B cell (primary cell): Measurements from ENCODE around the gene LAMC2. TPM values are rescaled to one million over a fixed set of nuclear protein-coding genes. Genes with fewer than 3 reads are reported as not detected.

Experiments
- ATAC-seq: fragments of 200-7000 bp; cut with Tn5 transposase; one replicate; pipeline ENCODE4 v1.10.0; 2021; ENCODE audit warnings: low read depth, mild to moderate bottlenecking, moderate number of reproducible peaks, moderate library complexity
- CTCF ChIA-PET: fragments of 350-600 bp; sonication (Branson Sonifier 250); formaldehyde crosslinking; loops from one replicate; lab custom pipeline; 2021; ENCODE audit warnings: antibody characterized with exemption, inconsistent platforms; lab: Charles Lee
- POLR2A ChIA-PET: fragments of 350-600 bp; sonication (Branson Sonifier 250); formaldehyde crosslinking; loops from one replicate; lab custom pipeline; 2021; ENCODE audit warnings: antibody characterized with exemption; lab: Charles Lee
- DNase-seq: peaks from one replicate; pipeline ENCODE4 v3.0.0; 2013
- H2AFZ ChIP-seq: 2 replicates; pipeline ENCODE4 v1.6.1; 2012; ENCODE audit warnings: mild to moderate bottlenecking, low read depth, low read length; ENCODE audit not compliant: insufficient read depth, poor library complexity, severe bottlenecking
- H3K27ac ChIP-seq, 2 donors: 1 replicate in 1 of 2; 2 replicates in 1 of 2; pipeline ENCODE4 v1.5.1; 2012 to 2013; ENCODE audit warnings: low read length in 2 of 2, mild to moderate bottlenecking in 2 of 2, moderate library complexity in 1 of 2
- H3K27me3 ChIP-seq, 4 experiments: fragments of 200-600 bp in 1 of 4; sonication (generic) in 1 of 4; replicated peaks in 1 of 4; 1 replicate in 2 of 4; 2 replicates in 2 of 4; pipeline versions ENCODE4 v1.6.1 to v1.7.0; 2013 to 2016; ENCODE audit warnings: low read length in 3 of 4, mild to moderate bottlenecking in 2 of 4, mixed read lengths in 1 of 4, moderate library complexity in 1 of 4; ENCODE audit not compliant: insufficient read depth in 4 of 4, control insufficient read depth in 3 of 4; ENCODE audit errors: control extremely low read depth in 1 of 4
- H3K36me3 ChIP-seq, 2 experiments: replicated peaks in 1 of 2; 1 replicate in 1 of 2; 2 replicates in 1 of 2; pipeline versions ENCODE4 v1.6.1 to v1.7.1; 2013; ENCODE audit warnings: low read length in 1 of 2; ENCODE audit not compliant: insufficient read depth in 2 of 2, control insufficient read depth in 1 of 2; ENCODE audit errors: control extremely low read depth in 1 of 2, extremely low read depth in 1 of 2
- H3K4me1 ChIP-seq, 2 donors: fragments of 200-600 bp in 1 of 2; sonication (generic) in 1 of 2; 1 replicate in 1 of 2; 2 replicates in 1 of 2; pipeline versions ENCODE4 v1.5.1 to v1.6.1; 2013 to 2017; ENCODE audit warnings: low read length in 2 of 2; ENCODE audit not compliant: control insufficient read depth in 2 of 2, insufficient read depth in 2 of 2
- H3K4me2 ChIP-seq: replicated peaks from 2 replicates; pipeline ENCODE3; 2012; ENCODE audit warnings: mild to moderate bottlenecking, low read depth, low read length; ENCODE audit not compliant: poor library complexity, severe bottlenecking
- H3K4me3 ChIP-seq, 5 experiments: fragments of 200-600 bp in 1 of 5; sonication (generic) in 1 of 5; 1 replicate in 3 of 5; 2 replicates in 2 of 5; pipeline versions ENCODE4 v1.5.1 to v1.7.0; 2011 to 2016; ENCODE audit warnings: low read length in 4 of 5, mild to moderate bottlenecking in 4 of 5, low read depth in 2 of 5, control low read depth in 1 of 5, moderate library complexity in 1 of 5; ENCODE audit not compliant: insufficient read depth in 1 of 5; ENCODE audit errors: control extremely low read depth in 1 of 5, extremely low read depth in 1 of 5
- H3K79me2 ChIP-seq: fragments of 200-600 bp; sonication (generic); one replicate; pipeline ENCODE4 v1.6.0; 2016; ENCODE audit warnings: low read length; ENCODE audit not compliant: control insufficient read depth, insufficient read depth
- H3K9ac ChIP-seq: fragments of 200-600 bp; sonication (generic); 2 replicates; pipeline ENCODE4 v1.6.1; 2017; ENCODE audit warnings: mild to moderate bottlenecking, low read length, moderate library complexity
- H3K9me3 ChIP-seq, 3 donors: one replicate each; pipeline versions ENCODE4 v1.6.1 to v1.7.1; 2013; ENCODE audit warnings: low read length in 2 of 3; ENCODE audit not compliant: control insufficient read depth in 2 of 3, insufficient read depth in 1 of 3; ENCODE audit errors: control extremely low read depth in 1 of 3
- H4K20me1 ChIP-seq: 2 replicates; pipeline ENCODE4 v1.6.0; 2012; ENCODE audit warnings: mild to moderate bottlenecking, low read length; ENCODE audit not compliant: insufficient read depth, control insufficient read depth, poor library complexity, severe bottlenecking
- H3K27ac Mint-ChIP-seq: one replicate; pipeline ENCODE4 v1.8.0; 2021; ENCODE audit warnings: mixed read lengths
- H3K27me3 Mint-ChIP-seq: one replicate; pipeline ENCODE4 v1.8.0; 2021; ENCODE audit warnings: mixed read lengths
- H3K4me1 Mint-ChIP-seq: one replicate; pipeline ENCODE4 v1.8.0; 2021; ENCODE audit warnings: mixed read lengths
- H3K4me3 Mint-ChIP-seq: one replicate; pipeline ENCODE4 v1.8.0; 2021; ENCODE audit warnings: mixed read lengths
- H3K9me3 Mint-ChIP-seq: one replicate; pipeline ENCODE4 v1.8.0; 2022; ENCODE audit warnings: mixed read lengths; ENCODE audit not compliant: insufficient read depth
- EZH2 ChIP-seq: IDR thresholded peaks from 2 replicates; pipeline ENCODE4 v1.6.1; 2012; ENCODE audit warnings: borderline replicate concordance, low read depth, mild to moderate bottlenecking, moderate library complexity, low read length; ENCODE audit not compliant: insufficient read depth, poor library complexity, severe bottlenecking
- WGBS: methylation state at CpG from one replicate; pipeline ENCODE4 v1.1.5; 2013; ENCODE audit warnings: missing lambda C conversion rate; ENCODE audit not compliant: insufficient coverage; 5-methylcytosine and 5-hydroxymethylcytosine counted together
- intact Hi-C: fragments of 100-400 bp; cut with micrococcal nuclease; formaldehyde crosslinking; loops from one replicate; pipeline ENCODE4 v1.10.0; 2022
- polyA plus RNA-seq: library from polyadenylated mRNA; depleted of rRNA; stranded (reverse); fragments of >200 nt; gene quantifications from 2 replicates; pipeline ENCODE4 v1.2.3, GENCODE V29; 2012
- total RNA-seq, 2 donors: library from RNA; stranded (reverse); fragments of 120-200 nt in 1 of 2; gene quantifications; 1 replicate in 1 of 2; 2 replicates in 1 of 2; pipeline versions ENCODE4 v1.2.3 to v1.2.4, GENCODE V29; 2013 to 2022
- TF ChIP-seq, protein P1 (sequence below): fragments of 200-600 bp; IDR thresholded peaks from one replicate; pipeline ENCODE4 v1.8.0; 2022; ENCODE audit warnings: antibody characterized with exemption, mild to moderate bottlenecking

The LAMC2 gene
- total and polyA plus RNA-seq, 2 donors (not counting 1 experiment from before 2014, with no cell fraction given) = not detected

DNA sequence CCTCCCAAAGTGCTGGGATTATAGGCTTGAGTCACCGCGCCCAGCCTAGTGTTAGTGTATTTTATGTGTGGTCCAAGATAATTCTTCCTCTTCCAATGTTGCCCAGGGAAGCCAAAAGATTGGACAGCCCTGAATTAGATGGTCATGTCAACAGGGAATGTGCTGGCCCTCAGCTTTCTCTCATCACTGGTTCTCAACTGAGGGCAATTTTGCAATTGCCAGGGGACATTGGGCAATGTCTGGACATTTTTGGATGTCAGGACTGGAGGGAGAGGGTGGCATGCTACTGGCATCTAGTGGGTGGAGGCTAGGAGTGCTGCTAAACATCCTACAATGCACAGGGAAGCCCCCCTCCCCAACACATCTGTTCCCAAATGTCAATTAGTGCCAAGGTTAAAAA lies 95.0 kb downstream of the LAMC2 start:
- no peak overlapping the region for H3K4me3 Mint-ChIP-seq
- intact Hi-C loops = loop anchor here (1.0 to 5.0 kb wide), 3 partner anchors 262 to 636 kb away; no protein-coding TSS in a partner anchor
- ATAC-seq = no peak

DNA sequence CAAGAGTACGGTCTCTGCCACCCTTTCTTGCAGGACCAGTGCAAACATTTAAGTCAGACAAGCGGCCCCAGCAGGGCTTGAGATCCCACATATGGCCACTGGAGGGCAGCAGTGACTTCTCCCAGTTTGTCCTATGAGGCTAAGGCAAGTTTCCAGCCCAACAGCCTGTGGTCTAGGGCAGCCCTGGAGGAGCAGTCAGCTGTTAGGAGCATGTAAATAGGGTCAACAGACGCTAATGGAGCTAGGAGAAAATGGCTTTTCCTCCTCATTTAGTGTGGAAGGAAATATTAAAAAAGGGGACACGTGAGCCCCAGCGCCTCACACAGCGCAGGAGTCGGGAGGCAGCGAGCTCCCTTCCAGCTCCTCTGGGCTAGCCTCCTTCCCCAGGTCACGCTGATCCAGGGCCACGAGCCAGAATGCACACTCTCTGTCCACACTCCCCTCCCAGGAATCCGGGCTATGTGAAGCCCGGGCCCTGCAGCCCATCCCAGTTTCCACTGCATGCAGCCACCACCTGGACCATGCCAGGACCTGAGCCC lies 95.6 kb downstream of the LAMC2 start:
- no peak overlapping the region for H3K27ac ChIP-seq
- H3K9ac ChIP-seq = no peak overlapping the region
- Mint-ChIP-seq H3K4me1 (no peaks in the 10 kb centered on the region), H3K27ac (no peak overlapping the region), H3K27me3 (peaks cover 21% of the 10 kb centered on the region), H3K9me3 (no peaks in the 10 kb centered on the region), H3K4me3 (no peak overlapping the region)
- H3K79me2 ChIP-seq = no peaks in the 10 kb centered on the region
- H3K27me3 ChIP-seq = peaks cover 0 to 4% (median 0%) of the 10 kb centered on the region in 4 experiments
- no peak overlapping the region for H3K4me3 ChIP-seq
- DNase-seq (peak; percentile 74), ATAC-seq (peak; percentile 79)
- no peak overlapping the region for H2AFZ ChIP-seq
- H3K4me1 ChIP-seq = no peaks in the 10 kb centered on the region
- POLR2A ChIA-PET = no interaction called here
- WGBS = 71% methylated on average over 11 of the region's 12 CpGs
- no peak for TF ChIP-seq EZH2
- TF ChIP-seq, protein P1, sequence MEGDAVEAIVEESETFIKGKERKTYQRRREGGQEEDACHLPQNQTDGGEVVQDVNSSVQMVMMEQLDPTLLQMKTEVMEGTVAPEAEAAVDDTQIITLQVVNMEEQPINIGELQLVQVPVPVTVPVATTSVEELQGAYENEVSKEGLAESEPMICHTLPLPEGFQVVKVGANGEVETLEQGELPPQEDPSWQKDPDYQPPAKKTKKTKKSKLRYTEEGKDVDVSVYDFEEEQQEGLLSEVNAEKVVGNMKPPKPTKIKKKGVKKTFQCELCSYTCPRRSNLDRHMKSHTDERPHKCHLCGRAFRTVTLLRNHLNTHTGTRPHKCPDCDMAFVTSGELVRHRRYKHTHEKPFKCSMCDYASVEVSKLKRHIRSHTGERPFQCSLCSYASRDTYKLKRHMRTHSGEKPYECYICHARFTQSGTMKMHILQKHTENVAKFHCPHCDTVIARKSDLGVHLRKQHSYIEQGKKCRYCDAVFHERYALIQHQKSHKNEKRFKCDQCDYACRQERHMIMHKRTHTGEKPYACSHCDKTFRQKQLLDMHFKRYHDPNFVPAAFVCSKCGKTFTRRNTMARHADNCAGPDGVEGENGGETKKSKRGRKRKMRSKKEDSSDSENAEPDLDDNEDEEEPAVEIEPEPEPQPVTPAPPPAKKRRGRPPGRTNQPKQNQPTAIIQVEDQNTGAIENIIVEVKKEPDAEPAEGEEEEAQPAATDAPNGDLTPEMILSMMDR = peak; percentile 86
- H3K36me3 ChIP-seq = no peaks in the 10 kb centered on the region
- H3K4me2 ChIP-seq = no peak overlapping the region
- H3K9me3 ChIP-seq = no peaks in the 10 kb centered on the region
- CTCF ChIA-PET = interaction anchor here (0.6 to 4.9 kb wide), 13 partner anchors 9 to 635 kb away, joined by 3 to 32 read pairs (median 4); no protein-coding TSS in a partner anchor
- H4K20me1 ChIP-seq = no peaks in the 10 kb centered on the region
- intact Hi-C loops = loop anchor here (1.0 to 5.0 kb wide), 3 partner anchors 262 to 636 kb away; no protein-coding TSS in a partner anchor

More for the DNA sequence above, 95.0 kb downstream of the LAMC2 start:
- Histone ChIP-seq H3K4me1 (no peaks in the 10 kb centered on the region), H3K27me3 (peaks cover 0 to 4% (median 0%) of the 10 kb centered on the region in 4 experiments), H3K27ac (no peak overlapping the region), H3K79me2 (no peaks in the 10 kb centered on the region), H3K9me3 (no peaks in the 10 kb centered on the region), H3K4me2 (no peak overlapping the region), H3K9ac (no peak overlapping the region), H2AFZ (no peak overlapping the region), H3K36me3 (no peaks in the 10 kb centered on the region), H3K4me3 (no peak overlapping the region), H4K20me1 (no peaks in the 10 kb centered on the region)
- POLR2A ChIA-PET = no interaction called here
- Mint-ChIP-seq H3K9me3 (no peaks in the 10 kb centered on the region), H3K4me1 (no peaks in the 10 kb centered on the region), H3K27ac (no peak overlapping the region), H3K27me3 (peaks cover 19% of the 10 kb centered on the region)
- CTCF ChIA-PET = interaction anchor here (0.9 to 4.9 kb wide), 11 partner anchors 9 to 635 kb away, joined by 3 to 32 read pairs (median 4); no protein-coding TSS in a partner anchor
- no peak for DNase-seq
- no peak for TF ChIP-seq EZH2
- TF ChIP-seq, protein P1 = no peak
- 90% methylated on average over 2 of the region's 2 CpGs for WGBS
